Lung microvascular endothelial cell (primary cell): Measurements from ENCODE around the gene CRAT. TPM values are rescaled to one million over a fixed set of nuclear protein-coding genes. Genes with fewer than 3 reads are reported as not detected.

Source experiments
- DNase-seq, 2 donors: peaks; one replicate each; pipeline versions ENCODE4 v3.0.0 to v3.0.0-alpha.2; 2010; ENCODE audit warnings: low read depth in 2 of 2
- total RNA-seq: library from RNA; depleted of rRNA; stranded (reverse); fragments of >200 nt; gene quantifications from 2 replicates; pipeline ENCODE4 v1.2.1, GENCODE V29; 2014

CRAT gene
- total RNA-seq, 1 donor from 2014 or later = 25.6 TPM

DNA sequence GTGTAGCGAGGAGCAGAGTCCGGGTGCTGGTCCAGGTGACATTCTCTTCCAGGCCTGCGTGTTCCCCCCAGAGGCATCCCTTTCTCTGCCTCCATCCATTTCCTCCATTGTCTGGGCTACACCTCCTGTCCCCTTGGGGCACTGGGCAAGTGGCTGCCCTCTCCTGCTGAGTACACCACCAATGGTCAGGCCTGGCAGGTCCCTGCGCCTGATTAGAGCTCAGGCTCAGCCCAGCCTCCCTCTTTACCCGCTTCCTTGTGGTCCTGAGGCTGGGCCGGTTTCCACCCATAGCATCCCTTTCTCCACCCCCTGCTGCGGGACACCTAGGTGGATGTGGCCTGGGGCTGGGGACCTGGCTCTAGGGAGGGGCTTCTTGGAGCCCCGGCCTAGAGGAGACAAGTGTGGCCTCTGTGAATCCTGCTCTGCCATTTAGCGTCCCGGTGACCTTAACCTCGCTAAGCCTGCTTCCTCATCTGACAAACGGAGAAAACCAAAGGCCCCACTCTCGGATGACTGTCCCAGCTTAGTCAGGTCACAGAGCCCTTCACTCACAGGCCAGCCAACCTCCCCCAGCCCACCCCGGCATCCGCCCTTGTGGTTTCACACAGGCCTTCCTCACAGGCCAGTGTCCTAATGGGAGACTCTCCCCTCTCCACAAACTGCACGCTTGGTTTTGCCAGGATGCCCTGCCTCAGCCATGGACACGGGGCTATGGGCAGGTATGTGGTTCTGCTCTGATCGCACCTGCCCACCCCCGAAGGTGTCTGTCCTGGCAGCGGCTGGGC, 16.8 kb downstream of the CRAT start:
- no peak for DNase-seq

DNA sequence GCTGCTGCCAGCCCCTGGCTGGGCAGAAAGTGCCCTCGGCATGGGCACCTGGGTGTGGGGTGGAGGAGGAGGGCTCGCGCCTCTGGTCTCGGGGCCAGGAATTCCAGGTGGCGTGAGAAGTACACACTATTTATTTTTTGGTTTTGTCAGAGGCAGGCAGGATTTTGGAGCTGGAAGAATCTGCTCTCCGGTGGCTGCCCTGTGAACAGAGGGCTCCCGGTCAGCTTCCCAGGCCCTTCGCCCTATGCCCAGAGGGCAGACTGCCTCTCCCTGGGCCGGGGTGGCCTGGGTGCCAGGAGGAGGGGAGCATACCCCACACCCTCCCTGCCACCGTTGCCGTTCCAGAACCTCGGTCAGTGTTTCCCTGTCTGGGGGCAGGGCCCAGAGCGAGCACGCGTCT, 21.3 kb downstream of the CRAT start:
- no peak for DNase-seq

DNA sequence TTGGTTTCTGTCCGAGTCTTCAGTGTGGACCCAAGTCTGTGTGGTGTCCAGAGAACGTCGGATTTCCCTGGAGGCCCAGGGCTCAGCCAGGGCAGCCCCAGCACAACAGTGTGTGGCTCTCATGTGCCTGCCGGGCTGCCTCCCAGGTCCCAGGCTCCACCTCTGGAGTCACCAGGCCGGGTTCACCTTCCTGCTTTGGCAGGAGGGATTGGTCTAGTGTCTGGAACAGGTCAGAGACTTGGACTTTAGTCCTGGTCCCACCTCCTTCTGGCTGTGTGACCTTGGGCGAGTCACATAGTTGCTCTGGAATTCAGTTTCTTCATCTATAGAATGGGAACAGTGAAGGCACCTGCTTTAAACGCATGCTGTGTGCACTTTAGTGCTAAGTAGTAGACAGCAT, 26.5 kb downstream of the CRAT start:
- no peak for DNase-seq

DNA sequence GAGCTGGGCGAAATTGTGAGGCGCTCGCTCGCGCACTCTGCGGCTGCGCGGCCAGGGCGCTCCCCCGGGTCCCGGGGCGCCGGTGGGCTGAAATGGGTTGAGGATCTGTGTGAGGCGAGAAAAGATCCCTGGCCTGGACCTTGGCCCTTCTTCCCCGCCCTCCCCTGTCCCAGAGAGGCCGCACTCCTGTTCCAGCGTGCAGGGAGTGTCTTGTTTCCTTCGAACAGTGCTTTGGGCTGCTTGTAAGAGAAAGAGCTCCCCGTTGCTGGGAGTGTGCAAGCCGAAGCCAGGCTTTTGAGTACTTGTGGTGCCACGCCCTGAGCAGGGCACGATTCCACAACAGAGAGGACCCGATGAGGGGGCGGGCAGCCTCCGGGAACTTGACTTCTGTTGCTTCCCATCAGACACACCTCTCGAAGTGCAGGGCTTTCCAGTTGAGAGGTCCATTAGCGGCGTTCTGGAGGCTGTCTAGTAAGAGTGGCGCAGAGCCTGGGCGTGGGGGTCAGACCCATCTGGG, 29.1 kb downstream of the CRAT start:
- DNase-seq = no peak

DNA sequence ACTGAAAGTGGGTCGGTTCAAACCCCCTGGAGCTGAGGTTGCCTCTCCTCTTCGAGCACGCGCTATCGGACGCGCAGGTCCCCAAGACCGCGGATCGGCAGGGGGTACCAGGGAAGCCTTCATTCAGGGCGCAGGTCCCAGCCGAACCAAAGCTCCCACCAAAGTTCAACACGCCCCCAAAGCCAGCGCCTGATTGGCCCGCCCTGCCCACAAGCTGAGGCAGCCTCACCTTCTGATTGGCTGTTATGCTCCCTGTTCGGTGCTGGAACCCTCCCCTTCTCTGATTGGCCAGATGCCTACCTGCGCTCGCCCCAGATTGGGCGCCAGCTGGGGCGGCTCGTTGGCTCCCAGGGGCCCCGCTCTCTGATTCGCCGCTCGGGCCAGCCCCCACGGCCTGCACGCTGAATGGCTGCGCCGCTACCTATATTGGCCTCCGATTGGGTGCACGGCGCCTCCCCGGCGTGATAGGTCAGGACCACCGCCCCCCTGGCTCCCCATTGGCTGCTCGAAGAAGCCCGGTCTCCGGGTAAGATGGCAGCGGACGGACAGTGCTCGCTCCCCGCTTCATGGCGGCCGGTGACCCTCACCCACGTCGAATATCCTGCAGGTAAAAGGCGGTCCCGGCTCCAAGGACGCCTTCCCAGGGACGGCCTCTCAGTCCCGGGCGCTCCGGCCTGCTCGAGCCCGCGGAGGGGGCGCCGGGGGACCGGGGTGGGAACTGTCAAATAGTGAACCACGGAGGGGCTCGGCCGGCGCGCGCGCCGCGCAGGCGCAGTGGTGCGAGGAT, 29.8 kb downstream of the CRAT start, which contains the start of gene DOLPP1:
Gene DOLPP1 (plus strand): TSS at position 511 of the 787 bp plus-strand sequence. CDS start 21 bp downstream, at position 532.
- peak; percentile 100 for DNase-seq

DNA sequence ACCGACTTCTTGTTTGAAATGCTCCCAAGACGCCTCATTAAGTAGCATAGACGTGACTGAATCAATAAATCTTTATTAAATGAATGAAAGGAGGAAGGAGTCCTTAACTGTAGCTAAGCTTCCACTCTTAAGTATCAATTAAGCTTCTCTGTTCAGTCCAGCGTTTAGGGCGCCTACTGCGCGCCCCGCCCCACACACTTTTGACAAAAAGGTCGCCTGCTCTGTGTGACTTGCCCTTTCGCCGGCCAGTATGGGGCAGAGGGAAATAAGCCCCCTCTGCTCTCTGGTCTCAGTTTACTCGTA, 30.3 kb downstream of the CRAT start:
- no peak for DNase-seq

DNA sequence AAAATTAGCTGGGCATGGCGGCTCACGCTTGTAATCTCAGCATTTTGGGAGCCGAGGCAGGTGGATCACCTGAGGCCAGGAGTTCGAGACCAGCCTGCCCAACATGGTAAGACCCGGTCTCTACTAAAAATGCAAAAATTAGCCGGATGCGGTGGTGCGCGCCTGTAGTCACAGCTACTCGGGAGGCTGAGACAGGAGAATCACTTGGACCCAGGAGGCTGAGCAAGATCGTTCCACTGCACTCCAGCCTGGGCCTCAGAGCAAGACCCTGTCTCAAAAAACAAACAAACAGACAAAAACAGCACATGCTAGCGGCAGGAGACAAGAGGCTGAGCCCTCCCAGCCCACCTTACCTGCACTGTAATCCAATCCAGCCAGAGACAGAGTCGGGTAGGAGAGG, 30.8 kb downstream of the CRAT start:
- DNase-seq = no peak

DNA sequence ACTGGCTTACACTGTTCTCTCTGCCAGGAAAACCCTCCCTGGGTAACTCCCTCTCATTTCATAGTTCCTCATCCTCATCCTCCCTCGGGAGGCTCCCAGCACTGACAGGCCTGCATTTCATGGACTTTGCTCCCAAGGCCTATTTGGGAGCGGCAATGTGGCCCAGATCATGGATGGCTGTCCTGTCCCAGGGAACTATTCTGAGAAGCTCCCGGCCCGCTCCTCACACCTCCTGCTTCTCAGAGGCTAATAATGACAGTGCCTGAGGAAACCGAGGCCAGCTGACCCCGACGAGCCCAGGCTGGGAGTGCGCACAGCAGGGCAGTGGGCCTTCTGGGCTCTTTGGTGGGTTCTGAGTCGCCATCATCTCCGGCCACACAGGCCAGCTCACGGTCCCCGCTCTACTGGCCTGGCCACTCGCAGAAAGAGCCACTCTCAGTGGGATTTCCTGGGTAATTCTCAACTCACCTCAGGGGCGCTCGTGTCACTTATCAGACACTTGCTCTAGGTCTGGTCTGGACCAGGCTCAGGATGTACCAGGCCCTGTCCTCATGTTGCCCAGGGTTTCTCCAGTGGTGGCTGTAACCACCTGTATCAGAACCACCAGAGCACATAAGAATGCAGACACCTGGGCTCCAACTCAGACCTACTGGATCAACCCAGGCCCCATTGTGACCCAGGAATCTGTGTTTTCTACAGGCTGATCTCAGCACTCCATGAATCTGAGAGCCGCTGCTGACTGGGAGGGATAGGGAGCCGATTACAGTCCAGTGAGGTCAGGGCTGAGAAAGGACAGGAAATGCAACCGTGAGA, 31.7 kb downstream of the CRAT start:
- DNase-seq = no peak

DNA sequence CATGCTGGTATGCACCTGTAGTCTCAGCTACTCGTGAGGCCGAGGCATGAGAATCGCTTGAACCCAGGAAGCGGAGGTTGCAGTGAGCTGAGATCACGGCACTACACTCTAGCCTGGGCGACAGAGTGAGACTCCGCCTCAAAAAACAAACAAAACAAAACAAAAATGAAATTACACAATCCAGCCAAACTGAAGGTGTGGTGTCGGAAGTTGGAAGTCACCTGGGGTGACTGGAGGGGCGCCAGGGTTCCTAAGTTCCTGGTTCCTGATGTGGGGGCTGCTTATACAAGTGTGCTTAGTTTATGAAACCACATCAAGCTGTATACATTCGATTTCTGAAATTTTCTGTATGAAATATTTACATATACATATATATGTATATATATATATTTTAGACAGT, 33.4 kb downstream of the CRAT start:
- DNase-seq = no peak

DNA sequence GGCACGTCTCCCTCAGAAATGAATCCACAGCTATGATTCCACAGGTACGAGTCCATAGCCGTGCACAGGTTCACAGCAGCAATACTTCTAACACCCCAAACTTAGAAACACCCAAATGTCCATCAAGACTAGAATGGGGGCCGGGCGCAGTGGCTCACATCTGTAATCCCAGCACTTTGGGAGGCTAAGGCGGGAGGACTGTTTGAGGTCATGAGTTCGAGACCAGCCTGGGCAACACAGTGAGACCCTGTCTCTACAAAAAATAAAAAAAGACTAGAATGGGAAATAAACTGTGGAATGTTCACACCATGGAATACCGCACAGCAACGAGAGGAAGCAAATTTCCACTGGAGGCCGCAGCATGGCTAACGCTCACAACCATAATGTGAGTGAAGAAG, 34.0 kb downstream of the CRAT start:
- DNase-seq = no peak

DNA sequence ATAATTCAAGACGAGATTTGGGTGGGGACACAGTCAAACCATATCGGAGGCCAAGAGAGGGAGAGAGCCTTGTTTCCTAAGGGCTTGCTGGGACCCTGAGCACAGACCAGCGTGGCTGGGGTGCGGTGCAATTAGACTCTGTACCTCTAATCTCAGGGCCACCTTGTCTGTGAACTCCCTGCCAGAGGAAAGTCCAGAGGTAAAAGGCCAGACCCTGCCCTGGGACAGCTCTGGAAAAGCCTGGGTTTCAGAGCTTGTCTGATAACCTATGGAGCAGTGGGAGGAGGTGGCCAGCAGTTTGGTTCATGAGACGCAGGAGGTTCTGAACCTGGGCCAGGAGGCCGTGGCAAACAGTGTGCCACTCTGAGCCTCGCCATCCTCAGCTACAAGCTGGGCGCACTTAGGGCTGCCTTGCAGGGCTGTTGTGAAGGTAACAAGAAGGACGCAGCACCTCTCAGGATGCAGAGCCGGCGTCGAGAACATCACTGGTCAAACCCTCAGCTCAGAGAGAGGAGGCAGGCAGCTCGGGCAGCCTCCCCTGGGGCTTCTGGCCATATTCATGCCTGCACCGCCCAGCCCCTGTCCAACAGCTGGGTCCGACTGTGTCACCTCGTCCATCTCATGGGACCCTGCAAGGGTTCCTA, 34.5 kb downstream of the CRAT start:
- no peak for DNase-seq

DNA sequence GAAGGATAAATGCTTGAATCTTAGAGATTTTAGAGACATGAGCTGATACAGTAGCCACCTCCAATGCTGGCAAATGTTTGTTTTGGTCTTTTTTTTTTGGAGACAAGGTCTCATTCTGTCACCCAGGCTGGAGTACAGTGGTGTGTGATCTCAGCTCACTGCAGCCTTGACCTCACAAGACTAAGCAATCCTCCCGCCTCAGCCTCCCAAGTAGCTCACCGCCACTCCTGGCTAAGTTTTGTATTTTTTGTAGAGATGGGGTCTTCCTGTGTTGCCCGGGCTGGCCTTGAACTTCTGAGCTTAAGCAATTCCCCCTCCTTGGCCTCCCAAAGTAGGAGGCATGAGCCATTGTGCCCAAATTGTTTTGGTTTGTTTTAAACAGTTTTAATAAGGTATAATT, 36.5 kb downstream of the CRAT start:
- no peak for DNase-seq

DNA sequence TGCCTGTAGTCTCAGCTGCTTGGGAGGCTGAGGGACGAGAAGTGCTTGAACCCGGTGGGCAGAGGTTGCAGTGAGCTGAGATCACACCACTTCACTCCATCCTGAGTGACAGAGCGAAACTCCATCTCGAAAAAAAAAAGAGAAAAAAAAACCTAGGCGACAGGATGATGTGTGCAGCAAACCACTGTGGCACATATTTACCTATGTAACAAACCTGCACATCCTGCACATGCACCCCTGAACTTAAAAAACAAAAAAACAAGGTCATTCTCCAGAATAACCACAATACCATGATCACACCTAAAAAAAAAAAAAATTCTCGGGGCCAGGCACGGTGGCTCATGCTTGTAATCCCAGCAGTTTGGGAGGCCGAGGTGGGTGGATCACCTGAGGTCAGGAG, 37.2 kb downstream of the CRAT start:
- DNase-seq = no peak

DNA sequence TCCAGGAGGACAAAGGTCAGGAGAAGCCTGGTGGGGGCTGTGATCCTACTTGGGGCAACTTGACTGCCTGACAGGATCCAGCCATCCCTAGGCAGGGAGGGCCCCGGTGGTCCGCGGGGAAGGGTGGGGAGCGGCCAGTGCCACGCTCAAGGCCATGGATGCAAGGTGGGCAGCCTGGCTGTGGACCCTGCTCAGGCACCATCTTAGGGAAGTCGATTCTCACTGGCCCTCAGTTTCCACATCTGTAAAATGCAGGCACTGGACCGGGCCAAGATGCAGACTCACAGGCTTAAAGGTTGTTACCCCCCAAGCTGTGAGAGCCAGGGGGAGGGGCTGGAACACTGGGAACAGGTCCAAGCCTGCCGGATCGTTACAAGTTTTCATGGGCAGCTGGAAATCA, 38.4 kb downstream of the CRAT start:
- no peak for DNase-seq

DNA sequence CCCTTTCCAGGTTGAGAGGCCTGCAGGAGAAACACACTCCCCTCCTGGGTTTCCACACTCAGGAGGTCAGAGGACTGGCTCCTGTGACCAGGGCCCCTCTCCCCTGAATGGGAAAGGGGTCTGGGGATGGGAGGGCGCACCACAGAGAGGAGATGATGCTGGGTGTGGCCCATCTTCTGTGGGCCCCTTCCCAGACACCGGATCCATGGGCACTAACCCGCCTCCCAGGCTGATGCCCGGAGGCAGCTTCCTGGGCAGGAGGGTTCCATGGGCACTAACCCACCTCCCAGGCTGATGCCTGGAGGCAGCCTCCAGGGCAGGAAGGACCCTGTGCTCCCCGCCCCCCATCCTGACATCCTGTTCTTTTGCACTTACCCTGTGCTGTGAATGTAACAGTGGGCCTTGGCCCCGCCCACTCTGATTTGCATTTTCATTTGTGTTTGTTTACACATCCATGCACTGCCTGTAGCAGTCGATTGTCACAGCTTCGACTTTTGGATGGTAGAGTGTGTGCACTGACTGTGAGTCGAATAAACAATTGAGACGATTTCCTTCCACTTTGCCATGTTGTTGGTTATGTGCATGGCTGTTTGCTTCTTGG, 39.0 kb downstream of the CRAT start:
- DNase-seq = no peak

DNA sequence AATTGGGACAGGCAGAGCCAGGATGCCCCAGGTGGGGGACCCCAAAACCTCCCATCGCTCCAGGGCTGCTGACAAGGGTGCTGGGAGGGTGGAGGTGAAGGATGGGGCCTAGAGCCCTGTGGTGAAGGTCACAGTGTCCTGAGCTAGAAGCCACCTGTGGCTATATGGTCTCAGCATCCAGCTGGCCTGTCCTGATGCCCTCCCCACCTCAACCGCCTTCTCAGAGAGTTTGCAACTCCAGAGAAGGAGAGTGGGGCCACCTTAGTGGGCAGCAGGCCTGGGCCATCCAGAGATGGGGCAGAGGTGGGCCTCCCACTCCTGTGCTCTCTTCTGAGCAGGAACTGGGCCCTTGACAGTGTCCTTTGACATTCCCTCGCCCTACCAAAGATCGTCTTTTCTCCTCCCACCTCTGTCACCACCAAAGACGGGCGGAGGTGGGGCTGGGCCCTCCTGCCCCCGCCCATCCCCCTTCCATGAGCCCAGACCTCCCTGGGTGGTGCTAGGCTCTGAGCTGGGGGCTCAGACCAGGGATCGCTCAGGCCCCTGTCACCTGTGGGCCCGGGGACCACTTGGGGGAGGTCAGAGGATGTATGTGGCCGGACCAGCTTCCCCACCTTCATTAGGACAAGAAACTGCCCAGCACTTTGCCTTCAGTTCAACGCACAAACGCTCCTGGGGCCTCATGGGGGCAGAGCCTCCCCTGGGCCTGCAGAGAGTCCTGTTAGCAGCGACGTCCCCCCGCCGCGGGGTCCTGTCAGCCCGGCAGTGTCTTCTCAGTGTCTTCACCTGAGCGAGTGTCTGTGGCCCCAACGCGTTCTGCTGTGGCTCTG, 39.7 kb downstream of the CRAT start:
- no peak for DNase-seq

DNA sequence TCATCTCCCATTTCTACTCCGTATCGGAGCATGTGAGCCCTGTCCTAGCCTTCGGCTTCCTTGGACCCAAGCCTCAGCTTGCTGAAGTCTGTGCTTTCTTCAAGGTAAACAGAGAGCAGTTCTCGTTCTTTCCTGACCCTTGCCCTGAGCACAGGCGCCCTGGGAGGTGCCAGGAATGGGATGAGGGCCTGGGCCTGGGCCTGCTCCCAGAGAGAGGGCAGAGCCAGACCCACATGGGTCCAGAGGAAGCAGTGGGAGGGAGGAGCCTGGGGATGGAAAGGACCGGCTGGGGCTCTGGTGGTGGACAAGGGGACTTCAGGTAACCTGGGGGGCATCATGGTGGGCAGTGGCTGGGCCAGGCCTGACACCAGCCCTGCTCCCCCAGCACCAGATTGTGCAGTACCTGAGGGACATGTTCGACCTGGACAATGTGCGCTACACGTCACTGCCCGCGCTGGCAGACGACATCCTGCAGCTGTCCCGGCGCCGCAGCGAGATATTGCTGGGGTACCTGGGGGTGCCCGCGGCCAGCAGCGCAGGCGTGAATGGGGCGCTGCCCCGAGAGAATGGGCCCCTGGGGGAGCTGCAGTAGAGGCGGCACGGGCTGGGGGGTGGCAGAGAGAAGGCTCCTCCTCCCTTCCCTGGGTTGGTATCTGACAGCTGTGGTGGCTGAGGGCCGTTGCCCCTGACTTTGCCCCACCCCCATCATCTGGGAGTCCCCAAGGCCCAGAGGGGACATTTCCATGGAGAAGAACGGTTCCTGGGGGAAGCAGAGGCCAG, 40.5 kb downstream of the CRAT start:
- DNase-seq = no peak

DNA sequence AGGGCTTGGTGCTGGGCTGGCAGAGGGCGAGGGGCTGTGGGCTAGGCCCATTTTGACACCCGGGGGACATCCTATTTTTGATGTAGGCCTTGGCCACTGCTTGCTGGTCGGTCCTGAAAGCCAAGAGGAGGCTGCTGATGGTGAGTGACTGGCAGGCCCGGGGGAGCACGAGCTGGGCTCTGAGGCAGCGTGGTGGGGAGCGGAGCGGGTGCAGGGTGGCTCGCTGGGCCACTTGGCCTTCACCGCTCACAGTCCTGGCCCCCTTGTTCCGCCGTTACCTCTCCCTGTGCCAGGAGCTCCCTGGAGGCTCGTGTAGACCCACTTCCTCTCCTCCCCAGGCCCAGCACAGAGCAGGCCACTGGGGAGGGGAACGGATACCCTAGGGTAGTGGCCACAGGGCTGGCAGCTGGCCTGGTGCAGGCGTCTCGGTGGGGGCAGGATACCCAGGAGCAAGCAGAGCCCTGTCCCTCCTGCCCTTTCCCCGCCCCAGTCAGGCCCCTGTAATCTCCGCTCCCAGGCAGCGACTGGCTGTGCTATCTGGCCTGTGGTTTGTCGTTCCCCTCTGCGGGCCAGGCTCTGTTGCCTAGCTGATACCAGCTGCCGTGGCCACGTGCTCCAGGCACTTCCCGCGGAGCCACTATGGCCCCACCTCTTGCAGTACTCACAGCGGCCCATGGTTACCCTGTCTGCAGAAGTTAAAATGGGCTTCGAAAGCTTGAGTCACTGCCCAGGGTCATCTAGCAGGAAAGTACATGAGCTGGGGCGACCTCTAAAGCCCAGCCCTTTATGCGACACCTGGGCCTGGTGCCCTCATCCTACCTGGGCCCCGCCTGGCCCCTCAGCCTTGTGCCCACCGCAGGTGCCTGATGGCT, 41.4 kb downstream of the CRAT start:
- DNase-seq = no peak
